SK-N-SH (cell line): ENCODE data around the gene RNF145.

Source experiments
- CHD2 ChIP-seq: fragments of 150-350 bp; IDR thresholded peaks from 2 replicates; pipeline ENCODE4 v1.6.1; 2018; ENCODE audit warnings: low read length; ENCODE audit not compliant: partially characterized antibody
- EP300 ChIP-seq, 2 experiments: IDR thresholded peaks; 2 replicates each; pipeline versions ENCODE4 v1.4.0 to v1.6.1; 2012; ENCODE audit warnings: borderline replicate concordance in 1 of 2, low read depth in 1 of 2, low read length in 1 of 2
- GABPA ChIP-seq: IDR thresholded peaks from 2 replicates; pipeline ENCODE4 v1.4.0; 2012; ENCODE audit warnings: low read depth, mild to moderate bottlenecking
- NRF1 ChIP-seq: IDR thresholded peaks from 2 replicates; pipeline ENCODE4 v1.6.1; 2012; ENCODE audit warnings: low read depth, mild to moderate bottlenecking, low read length
- POLR2AphosphoS5 ChIP-seq: IDR thresholded peaks from 2 replicates; pipeline ENCODE4 v1.6.1; 2012; ENCODE audit warnings: low read depth, low read length
- RAD21 ChIP-seq: IDR thresholded peaks from 2 replicates; pipeline ENCODE4 v1.6.1; 2012; ENCODE audit warnings: mild to moderate bottlenecking, low read length
- TF ChIP-seq, protein P1 (sequence below): IDR thresholded peaks from 2 replicates; pipeline ENCODE4 v1.4.0; 2012; ENCODE audit warnings: low read depth

DNA sequence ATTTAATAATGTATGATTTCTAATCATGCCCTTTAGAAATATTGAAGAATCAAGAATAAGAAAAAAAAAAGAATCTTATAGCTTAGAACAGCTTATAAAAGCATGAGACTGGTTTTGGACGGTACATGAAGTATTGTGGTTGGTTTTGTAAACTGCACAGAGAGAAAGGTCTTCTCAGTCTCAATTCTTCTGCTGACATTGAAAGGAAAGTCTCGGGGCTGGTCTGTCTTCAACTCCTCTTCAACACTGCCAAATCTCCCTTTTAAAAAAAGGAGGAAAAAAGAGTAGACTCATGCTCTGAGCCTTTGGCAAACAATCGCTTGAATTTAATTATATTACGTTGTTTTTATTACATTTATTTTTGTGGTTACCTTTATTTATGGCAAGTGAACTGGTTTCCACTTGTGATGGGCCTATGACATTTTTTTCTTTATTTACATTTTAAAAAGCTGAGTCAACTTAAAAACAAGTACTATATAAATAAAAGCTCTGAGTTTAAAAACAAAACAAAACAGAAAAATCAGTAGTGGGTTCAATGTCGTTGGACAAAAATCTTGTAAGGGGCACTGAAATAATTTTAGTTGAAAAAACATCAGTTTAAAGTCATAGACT, 76.8 kb downstream of the RNF145 start:
- TF ChIP-seq EP300 (IDR thresholded peaks at IDR 0.05; ENCODE audit: borderline replicate concordance in 1 of 2, low read depth in 1 of 2, low read length in 1 of 2) (no peak), GABPA (no peak), NRF1 (no peak), POLR2AphosphoS5 (no peak), CHD2 (no peak), RAD21 (no peak)
- TF ChIP-seq, protein P1, sequence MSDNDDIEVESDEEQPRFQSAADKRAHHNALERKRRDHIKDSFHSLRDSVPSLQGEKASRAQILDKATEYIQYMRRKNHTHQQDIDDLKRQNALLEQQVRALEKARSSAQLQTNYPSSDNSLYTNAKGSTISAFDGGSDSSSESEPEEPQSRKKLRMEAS: no peak
